OCI-LY3 (cell line): ENCODE measurements around the gene S100Z.
"Not testable (repeated sequence)": the region's sequence is repeated elsewhere in the genome, so short reads cannot be mapped to it uniquely, and the experiment has no call there.

Experiments used
- H2AFZ ChIP-seq: fragments of 200-600, 300-600 bp; shearing (Covaris generic); 2 replicates; pipeline ENCODE4 v1.6.0; 2014; ENCODE audit warnings: antibody characterized with exemption, low read depth, low read length
- H3K27ac ChIP-seq: fragments of 200-600, 300-600 bp; sonication (generic); 2 replicates; pipeline ENCODE4 v1.5.1; 2014; ENCODE audit warnings: mild to moderate bottlenecking, low read length, moderate library complexity, mixed read lengths
- H3K27me3 ChIP-seq: fragments of 200-600, 300-600 bp; sonication (generic); 2 replicates; pipeline ENCODE4 v1.6.1; 2014; ENCODE audit warnings: low read depth, low read length, mixed read lengths
- H3K36me3 ChIP-seq: fragments of 200-600, 300-600 bp; sonication (generic); replicated peaks from 2 replicates; pipeline ENCODE3; 2014; ENCODE audit warnings: low read depth, low read length, mixed read lengths
- H3K4me1 ChIP-seq: fragments of 300-600, 200-600 bp; sonication (generic); 2 replicates; pipeline ENCODE4 v1.6.1; 2014; ENCODE audit warnings: low read length, mixed read lengths
- H3K4me2 ChIP-seq: fragments of 200-600, 300-600 bp; sonication (generic); 2 replicates; pipeline ENCODE4 v1.6.1; 2014; ENCODE audit warnings: low read length, mixed read lengths
- H3K4me3 ChIP-seq: fragments of 300-600, 200-600 bp; sonication (generic); 2 replicates; pipeline ENCODE4 v1.5.1; 2014; ENCODE audit warnings: antibody characterized with exemption, mild to moderate bottlenecking, low read length, moderate library complexity
- H3K79me2 ChIP-seq: fragments of 300-600, 200-600 bp; shearing (Covaris generic); 2 replicates; pipeline ENCODE4 v1.6.1; 2014; ENCODE audit warnings: mild to moderate bottlenecking, low read length, mixed read lengths
- H3K9ac ChIP-seq: fragments of 300-600, 200-600 bp; shearing (Covaris generic); 2 replicates; pipeline ENCODE4 v1.6.0; 2014; ENCODE audit warnings: mild to moderate bottlenecking, low read length, moderate library complexity
- H3K9me3 ChIP-seq: fragments of 200-600, 300-600 bp; shearing (Covaris generic); 2 replicates; pipeline ENCODE4 v1.6.1; 2014; ENCODE audit warnings: low read length, mixed read lengths; ENCODE audit not compliant: insufficient read depth
- H4K20me1 ChIP-seq: fragments of 200-600, 300-600 bp; sonication (generic); 2 replicates; pipeline ENCODE4 v1.6.1; 2016; ENCODE audit warnings: low read length, mixed read lengths; ENCODE audit not compliant: insufficient read depth
- EZH2phosphoT487 ChIP-seq: fragments of 200-600 bp; shearing (Covaris generic); IDR thresholded peaks from 2 replicates; pipeline ENCODE4 v1.6.1; 2018; ENCODE audit warnings: antibody characterized with exemption, mixed run types, low read depth
- TF ChIP-seq, protein P1 (sequence below): fragments of 200-600, 300-600 bp; sonication (generic); IDR thresholded peaks from 2 replicates; pipeline ENCODE4 v1.5.1; 2014; ENCODE audit warnings: antibody characterized with exemption, low read length, low read depth

Gene S100Z

GRCh38 chr5:76821136-76821535 lies 28.7 kb upstream of the S100Z start:
- H3K27ac ChIP-seq: no peak overlapping the region
- H2AFZ ChIP-seq: no peak overlapping the region
- H3K4me2 ChIP-seq: no peak overlapping the region
- no peaks in the 10 kb centered on the region for H3K9me3 ChIP-seq
- no peaks in the 10 kb centered on the region for H4K20me1 ChIP-seq
- H3K4me3 ChIP-seq: no peak overlapping the region
- no peaks in the 10 kb centered on the region for H3K27me3 ChIP-seq
- H3K36me3 ChIP-seq: no peaks in the 10 kb centered on the region
- no peaks in the 10 kb centered on the region for H3K4me1 ChIP-seq
- TF ChIP-seq EZH2phosphoT487: no peak
- TF ChIP-seq, protein P1, sequence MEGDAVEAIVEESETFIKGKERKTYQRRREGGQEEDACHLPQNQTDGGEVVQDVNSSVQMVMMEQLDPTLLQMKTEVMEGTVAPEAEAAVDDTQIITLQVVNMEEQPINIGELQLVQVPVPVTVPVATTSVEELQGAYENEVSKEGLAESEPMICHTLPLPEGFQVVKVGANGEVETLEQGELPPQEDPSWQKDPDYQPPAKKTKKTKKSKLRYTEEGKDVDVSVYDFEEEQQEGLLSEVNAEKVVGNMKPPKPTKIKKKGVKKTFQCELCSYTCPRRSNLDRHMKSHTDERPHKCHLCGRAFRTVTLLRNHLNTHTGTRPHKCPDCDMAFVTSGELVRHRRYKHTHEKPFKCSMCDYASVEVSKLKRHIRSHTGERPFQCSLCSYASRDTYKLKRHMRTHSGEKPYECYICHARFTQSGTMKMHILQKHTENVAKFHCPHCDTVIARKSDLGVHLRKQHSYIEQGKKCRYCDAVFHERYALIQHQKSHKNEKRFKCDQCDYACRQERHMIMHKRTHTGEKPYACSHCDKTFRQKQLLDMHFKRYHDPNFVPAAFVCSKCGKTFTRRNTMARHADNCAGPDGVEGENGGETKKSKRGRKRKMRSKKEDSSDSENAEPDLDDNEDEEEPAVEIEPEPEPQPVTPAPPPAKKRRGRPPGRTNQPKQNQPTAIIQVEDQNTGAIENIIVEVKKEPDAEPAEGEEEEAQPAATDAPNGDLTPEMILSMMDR: no peak
- H3K79me2 ChIP-seq: no peaks in the 10 kb centered on the region
- no peak overlapping the region for H3K9ac ChIP-seq

DNA sequence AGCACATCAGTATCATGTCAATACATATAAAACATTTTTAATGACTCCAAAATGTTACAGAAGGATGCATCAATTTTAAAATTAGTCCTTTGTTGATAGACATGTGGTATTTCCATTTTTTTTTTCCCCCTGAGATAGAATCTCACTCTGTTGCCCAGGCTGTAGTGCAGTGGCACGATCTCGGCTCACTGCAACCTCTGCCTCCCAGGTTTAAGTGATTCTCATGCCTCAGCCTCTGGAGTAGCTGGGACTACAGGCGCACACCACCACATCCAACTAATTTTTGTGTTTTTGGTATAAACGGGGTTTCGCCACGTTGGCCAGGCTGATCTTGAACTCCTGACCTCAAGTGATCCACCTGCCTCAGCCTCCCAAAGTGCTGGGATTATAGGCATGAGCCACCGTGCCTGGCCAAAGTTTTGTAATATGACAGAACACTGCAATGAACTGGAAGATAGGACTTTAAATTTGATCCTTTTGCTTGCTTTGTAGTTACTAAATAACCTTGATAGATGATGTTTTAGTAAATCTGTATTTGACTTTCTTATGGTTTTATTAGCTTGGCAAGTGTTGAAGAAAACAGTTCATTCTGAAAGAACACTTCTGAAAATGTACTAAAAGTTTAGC lies 27.6 kb upstream of the S100Z start:
- H3K9me3 ChIP-seq, H3K27ac ChIP-seq, H3K4me2 ChIP-seq, H3K79me2 ChIP-seq, H2AFZ ChIP-seq, H3K9ac ChIP-seq, H3K4me1 ChIP-seq, H4K20me1 ChIP-seq, H3K4me3 ChIP-seq, H3K36me3 ChIP-seq, H3K27me3 ChIP-seq: not testable (repeated sequence)

GRCh38 chr5:76826416-76826815 lies 23.4 kb upstream of the S100Z start:
- not testable (repeated sequence) for H3K4me2 ChIP-seq, H3K79me2 ChIP-seq, H3K4me1 ChIP-seq

GRCh38 chr5:76831110-76831452 lies 18.7 kb upstream of the S100Z start:
- Histone ChIP-seq H3K9me3 (no peaks in the 10 kb centered on the region), H3K27me3 (no peaks in the 10 kb centered on the region), H3K9ac (no peak overlapping the region), H4K20me1 (no peaks in the 10 kb centered on the region), H2AFZ (no peak overlapping the region), H3K79me2 (no peaks in the 10 kb centered on the region), H3K4me3 (no peak overlapping the region), H3K4me2 (no peak overlapping the region), H3K36me3 (no peaks in the 10 kb centered on the region), H3K27ac (no peak overlapping the region), H3K4me1 (peaks cover 3% of the 10 kb centered on the region; the same call in 1 of the 2 replicates)
- TF ChIP-seq, protein P1: no peak
- no peak for TF ChIP-seq EZH2phosphoT487

More at GRCh38 chr5:76826416-76826815, 23.4 kb upstream of the S100Z start:
- not testable (repeated sequence) for H3K9me3 ChIP-seq, H3K4me3 ChIP-seq, H3K27me3 ChIP-seq, H3K9ac ChIP-seq, H4K20me1 ChIP-seq, H3K36me3 ChIP-seq, H2AFZ ChIP-seq, H3K27ac ChIP-seq

GRCh38 chr5:76836181-76836580 lies 13.6 kb upstream of the S100Z start:
- Histone ChIP-seq H3K27me3 (no peaks in the 10 kb centered on the region), H3K36me3 (no peaks in the 10 kb centered on the region), H3K79me2 (no peaks in the 10 kb centered on the region), H3K4me3 (no peak overlapping the region), H4K20me1 (no peaks in the 10 kb centered on the region), H3K4me1 (peaks cover under 1% of the 10 kb centered on the region; the same call in 1 of the 2 replicates), H3K9me3 (no peaks in the 10 kb centered on the region), H3K4me2 (no peak overlapping the region), H2AFZ (no peak overlapping the region), H3K27ac (no peak overlapping the region), H3K9ac (no peak overlapping the region)
- TF ChIP-seq, protein P1: no peak
- TF ChIP-seq EZH2phosphoT487: no peak
